Liver (tissue), 9 donors: Measurements from ENCODE around the gene SAPCD2. TPM values are rescaled to one million over a fixed set of nuclear protein-coding genes. Genes with fewer than 3 reads are reported as not detected.

Experiments used
- DNase-seq: peaks from one replicate; pipeline ENCODE4 v3.0.0-alpha.2; 2017; ENCODE audit warnings: low spot score
- H3K27ac ChIP-seq, 2 donors: one replicate each; pipeline ENCODE4 v1.7.0; 2013; ENCODE audit warnings: inconsistent platforms in 2 of 2, low read length in 2 of 2, control low read depth in 1 of 2, low read depth in 1 of 2, mild to moderate bottlenecking in 1 of 2
- H3K27me3 ChIP-seq, 4 donors: one replicate each; pipeline versions ENCODE4 v1.6.1 to v1.7.0; 2013; ENCODE audit warnings: low read length in 3 of 4, inconsistent platforms in 1 of 4, mild to moderate bottlenecking in 1 of 4, moderate library complexity in 1 of 4; ENCODE audit not compliant: control insufficient read depth in 4 of 4, insufficient read depth in 4 of 4
- H3K36me3 ChIP-seq, 4 donors: one replicate each; pipeline versions ENCODE4 v1.6.1 to v1.7.0; 2013; ENCODE audit warnings: low read length in 3 of 4, mild to moderate bottlenecking in 3 of 4, low read depth in 1 of 4, moderate library complexity in 1 of 4; ENCODE audit not compliant: control insufficient read depth in 4 of 4, insufficient read depth in 3 of 4
- H3K4me1 ChIP-seq, 4 donors: one replicate each; pipeline versions ENCODE4 v1.6.1 to v1.7.0; 2013; ENCODE audit warnings: low read length in 3 of 4, mild to moderate bottlenecking in 3 of 4, moderate library complexity in 1 of 4; ENCODE audit not compliant: control insufficient read depth in 4 of 4, insufficient read depth in 4 of 4
- H3K4me3 ChIP-seq, 3 donors: one replicate each; pipeline versions ENCODE4 v1.6.1 to v1.7.0; 2013; ENCODE audit warnings: low read length in 3 of 3, control low read depth in 1 of 3, low read depth in 1 of 3, mild to moderate bottlenecking in 1 of 3
- H3K9ac ChIP-seq, 2 donors: one replicate each; pipeline ENCODE4 v1.7.0; 2013; ENCODE audit warnings: low read length in 2 of 2, mild to moderate bottlenecking in 2 of 2, moderate library complexity in 2 of 2, control low read depth in 1 of 2, low read depth in 1 of 2
- H3K9me3 ChIP-seq, 4 donors: one replicate each; pipeline versions ENCODE4 v1.6.1 to v1.7.0; 2013; ENCODE audit warnings: low read length in 3 of 4; ENCODE audit not compliant: control insufficient read depth in 4 of 4
- CTCF ChIP-seq: fragments of 150-350 bp; IDR thresholded peaks from 2 replicates; pipeline ENCODE4 v1.5.1; 2017; ENCODE audit warnings: improper control_type of control experiment, low read depth, low read length; ENCODE audit not compliant: missing input control
- EGR1 ChIP-seq, 2 donors: IDR thresholded peaks; 2 replicates each; pipeline ENCODE4 v1.6.1; 2016 to 2018; ENCODE audit warnings: antibody characterized with exemption in 2 of 2, low read depth in 2 of 2
- FOXA2 ChIP-seq: IDR thresholded peaks from 2 replicates; pipeline ENCODE4 v1.6.1; 2016; ENCODE audit warnings: antibody characterized with exemption
- GABPA ChIP-seq, 2 donors: IDR thresholded peaks in 1 of 2; conservative IDR thresholded peaks in 1 of 2; 2 replicates each; pipeline ENCODE4 v1.6.1; 2016; ENCODE audit warnings: antibody characterized with exemption in 2 of 2, mild to moderate bottlenecking in 1 of 2, moderate library complexity in 1 of 2
- HNF4A ChIP-seq, 2 donors: conservative IDR thresholded peaks; 2 replicates each; pipeline ENCODE4 v1.6.1; 2016; ENCODE audit warnings: antibody characterized with exemption in 2 of 2, mild to moderate bottlenecking in 2 of 2
- JUND ChIP-seq, 2 donors: IDR thresholded peaks; 2 replicates each; pipeline ENCODE4 v1.6.1; 2016; ENCODE audit warnings: antibody characterized with exemption in 2 of 2
- MAX ChIP-seq: IDR thresholded peaks from 2 replicates; pipeline ENCODE4 v1.6.1; 2016; ENCODE audit warnings: antibody characterized with exemption
- NR2F2 ChIP-seq: IDR thresholded peaks from 2 replicates; pipeline ENCODE4 v1.6.1; 2016; ENCODE audit warnings: antibody characterized with exemption
- RAD21 ChIP-seq, 2 donors: IDR thresholded peaks; 2 replicates each; pipeline ENCODE4 v1.6.1; 2016; ENCODE audit warnings: antibody characterized with exemption in 2 of 2, mild to moderate bottlenecking in 2 of 2
- REST ChIP-seq: IDR thresholded peaks from 2 replicates; pipeline ENCODE4 v1.6.1; 2016; ENCODE audit warnings: antibody characterized with exemption, mild to moderate bottlenecking
- RXRA ChIP-seq, 2 donors: IDR thresholded peaks; 2 replicates each; pipeline ENCODE4 v1.6.1; 2017 to 2018; ENCODE audit warnings: antibody characterized with exemption in 2 of 2, mild to moderate bottlenecking in 1 of 2
- SP1 ChIP-seq: IDR thresholded peaks from 2 replicates; pipeline ENCODE4 v1.6.1; 2018; ENCODE audit warnings: antibody characterized with exemption, mild to moderate bottlenecking
- YY1 ChIP-seq: IDR thresholded peaks from 2 replicates; pipeline ENCODE4 v1.6.1; 2016; ENCODE audit warnings: antibody characterized with exemption, mild to moderate bottlenecking
- ZBTB33 ChIP-seq: IDR thresholded peaks from 2 replicates; pipeline ENCODE4 v1.6.1; 2016; ENCODE audit warnings: antibody characterized with exemption
- WGBS: extraction: QIAGEN DNeasy Blood & Tissue Kit; methylation state at CpG from one replicate; pipeline ENCODE4 v1.1.7; 2013; 5-methylcytosine and 5-hydroxymethylcytosine counted together
- polyA plus RNA-seq, 2 donors: library from polyadenylated mRNA; stranded (reverse) in 1 of 2; unstranded in 1 of 2; fragments of 200-250 nt in 1 of 2; fragments of >200 nt in 1 of 2; fragmentation: Nextera tagmentation in 1 of 2; extraction: Ambion mirVana in 1 of 2; gene quantifications; one replicate each; pipeline versions ENCODE4 v1.2.1 to v1.2.3, GENCODE V29; 2013 to 2015
- total RNA-seq, 2 donors: library from RNA; depleted of rRNA; stranded (reverse); fragments of >200 nt; gene quantifications; one replicate each; pipeline ENCODE4 v1.2.3, GENCODE V29; 2014
- donor health status: healthy.
- donor health status: healthy.
- donor health status: healthy.
- donor health status: healthy.
- donor health status: healthy.

The SAPCD2 gene
- total and polyA plus RNA-seq, 4 donors: 0.06 to 1.8 (median 0.23) TPM

GRCh38 chr9:137057545-137057944, 12.8 kb downstream of the SAPCD2 start:
- no peak for DNase-seq
- Histone ChIP-seq H3K9me3 (no peaks in the 10 kb centered on the region), H3K4me1 (peaks cover 21 to 38% (median 30%) of the 10 kb centered on the region in 4 donors), H3K27ac (no peak overlapping the region), H3K9ac (no peak overlapping the region), H3K36me3 (no peaks in the 10 kb centered on the region), H3K27me3 (no peaks in the 10 kb centered on the region), H3K4me3 (no peak overlapping the region)
- WGBS: 75% methylated on average over 16 of the region's 16 CpGs
- TF ChIP-seq SP1 (no peak), RXRA (IDR thresholded peaks at IDR 0.05) (no peak), JUND (IDR thresholded peaks at IDR 0.05) (no peak), RAD21 (IDR thresholded peaks at IDR 0.05) (no peak), EGR1 (IDR thresholded peaks at IDR 0.05; ENCODE audit: low read depth in 2 of 2) (no peak)

- H3K27me3 ChIP-seq: no peaks in the 10 kb centered on the region
- no peaks in the 10 kb centered on the region for H3K36me3 ChIP-seq
- no peaks in the 10 kb centered on the region for H3K9me3 ChIP-seq
- TF ChIP-seq RXRA (IDR thresholded peaks at IDR 0.05) (no peak), FOXA2 (no peak), REST (no peak), MAX (no peak), JUND (IDR thresholded peaks at IDR 0.05) (no peak), ZBTB33 (no peak), YY1 (no peak), HNF4A (conservative IDR thresholded peaks at IDR 0.05) (no peak), NR2F2 (no peak), GABPA (IDR thresholded peaks at IDR 0.05 in 1 of 2, conservative IDR thresholded peaks at IDR 0.05 in 1 of 2) (no peak), CTCF (no peak)
- H3K4me3 ChIP-seq: no peak overlapping the region
- whole genome bisulfite sequencing: 68% methylated on average over 17 of the region's 17 CpGs
- no peak for DNase-seq
- no peak overlapping the region for H3K9ac ChIP-seq
- peaks cover 21 to 38% (median 30%) of the 10 kb centered on the region in 4 donors for H3K4me1 ChIP-seq
- H3K27ac ChIP-seq: no peak overlapping the region
These were observed 13.5 kb downstream of the SAPCD2 start for GRCh38 chr9:137056739-137057415.
